ENCODE data around the gene PIK3AP1.
A peak's percentile ranks its signal among the peaks of the same experiment; 100 is the strongest.

Gene PIK3AP1

DNA sequence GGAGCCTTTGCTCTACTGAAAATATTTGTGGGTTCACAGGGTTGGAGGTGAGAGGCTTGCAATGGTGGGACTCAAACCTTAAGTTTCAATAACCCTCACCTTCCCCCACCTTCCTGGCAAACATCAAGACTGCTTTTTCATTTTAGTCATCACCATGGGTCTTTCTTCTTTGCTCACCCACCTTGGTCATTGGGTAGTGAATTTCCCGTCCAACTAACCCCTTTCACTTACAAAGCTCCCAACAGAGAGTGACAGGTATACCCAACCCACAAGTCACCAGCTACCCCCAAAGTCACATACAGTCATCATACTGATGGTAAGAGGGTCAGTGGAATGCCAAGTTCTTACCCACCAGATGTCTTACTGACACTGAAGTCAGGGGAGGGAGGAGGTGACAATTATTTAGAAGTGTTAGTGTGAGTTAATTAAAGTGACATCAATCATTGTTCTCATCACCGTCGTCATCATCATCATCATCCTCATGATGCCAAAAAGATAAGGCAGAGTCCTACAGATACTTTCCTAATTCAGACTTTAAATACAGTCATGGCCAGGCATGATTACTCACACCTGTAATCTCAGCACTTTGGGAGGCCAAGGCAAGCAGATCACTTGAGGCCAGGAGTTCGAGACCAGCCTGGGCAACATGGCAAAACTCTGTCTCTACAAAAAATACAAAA lies 49.0 kb downstream of the PIK3AP1 start:
- DNase-seq, result no peak

DNA sequence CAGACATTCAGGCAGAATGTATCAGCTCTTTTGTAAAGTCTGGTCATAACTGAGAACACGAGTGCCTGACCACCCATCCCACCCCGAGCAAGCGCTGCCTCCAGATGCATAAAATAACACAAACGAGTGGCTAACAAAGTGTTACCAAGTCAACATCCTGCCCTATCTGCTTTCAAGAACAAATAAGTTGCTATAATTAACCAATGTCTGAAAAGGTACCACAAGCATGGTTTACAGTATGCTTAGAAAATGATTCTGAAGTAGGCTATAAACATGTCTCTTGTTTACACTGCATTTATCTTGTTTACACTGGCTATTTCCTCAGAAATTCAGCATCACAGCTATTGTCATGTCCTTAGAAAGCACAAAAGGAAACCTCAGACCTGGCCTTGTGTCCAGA lies 49.5 kb downstream of the PIK3AP1 start:
- peak; percentile 87 for DNase-seq

DNA sequence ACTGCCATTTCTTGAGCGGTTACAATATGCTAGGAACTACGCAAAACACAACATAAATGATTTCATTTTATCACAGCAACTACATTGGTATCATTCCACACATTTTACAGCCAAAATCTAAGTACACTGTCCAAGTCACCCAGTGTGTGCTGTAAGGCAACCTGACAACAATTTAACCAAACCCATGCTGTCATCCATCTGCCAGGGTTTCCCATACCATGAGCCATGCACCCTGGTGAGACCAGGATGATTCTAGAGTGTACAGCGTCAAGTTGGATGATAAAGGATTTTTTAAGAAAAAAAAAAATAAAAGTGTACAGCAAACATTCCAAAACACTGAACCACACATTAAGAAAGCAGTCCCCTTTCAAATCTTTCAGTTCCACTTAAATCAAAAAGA lies 52.9 kb downstream of the PIK3AP1 start:
- no peak for DNase-seq

DNA sequence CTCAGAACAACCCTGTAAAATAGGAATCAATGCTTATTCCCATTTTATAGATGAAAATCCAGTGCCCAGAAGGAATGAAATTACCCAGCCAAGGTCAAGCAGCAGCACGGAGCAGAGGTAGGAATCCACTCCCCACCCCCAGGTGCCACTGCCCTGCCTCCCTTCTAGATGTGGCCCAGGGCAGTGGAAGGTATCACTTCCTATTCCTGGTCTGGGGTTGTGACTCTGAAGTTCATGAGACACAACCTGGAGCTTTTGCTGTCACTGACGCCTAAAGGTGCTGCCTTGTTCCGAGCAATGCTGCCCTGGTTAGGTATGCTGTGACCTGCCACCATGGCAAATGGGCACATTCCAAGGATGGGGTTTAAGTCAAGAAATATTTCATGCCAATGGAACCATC lies 53.6 kb downstream of the PIK3AP1 start:
- DNase-seq, result no peak

DNA sequence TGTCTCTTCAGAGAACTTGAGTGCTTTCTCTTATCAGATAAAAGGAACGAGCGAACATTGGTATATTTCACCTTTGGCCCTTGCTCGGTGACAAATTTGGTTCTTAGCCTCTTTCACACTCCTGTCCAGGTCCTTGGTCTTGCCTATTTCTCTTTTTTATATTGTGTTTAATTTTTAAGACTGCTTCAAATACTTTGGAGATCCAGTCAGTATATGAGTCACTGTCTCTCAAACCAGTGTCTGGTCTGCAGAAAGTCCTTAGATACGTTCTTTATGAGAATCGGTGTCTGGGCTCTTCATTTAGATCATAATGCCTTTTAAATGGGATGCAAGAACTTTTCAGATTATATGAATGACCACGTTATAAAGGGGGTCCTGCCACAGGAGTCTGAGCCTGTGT lies 55.0 kb downstream of the PIK3AP1 start:
- no peak for DNase-seq

DNA sequence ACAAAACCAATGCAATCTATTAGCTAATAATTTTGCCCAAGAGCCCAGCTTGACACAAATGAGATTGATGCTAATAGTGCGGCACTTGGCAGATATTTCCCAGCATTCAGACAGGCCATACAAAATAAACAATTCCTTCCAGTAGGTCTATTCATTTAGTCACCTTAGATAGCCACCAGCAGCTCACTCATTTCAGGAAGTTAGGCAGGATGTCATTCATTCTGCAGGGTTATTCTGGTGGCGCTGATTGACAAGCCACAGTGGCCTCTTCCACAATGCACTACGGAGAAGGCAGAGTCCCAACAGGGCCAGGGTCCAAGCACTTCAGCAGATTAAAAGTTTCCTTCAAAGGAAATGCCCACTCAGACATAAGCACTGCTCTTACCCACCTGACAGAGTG lies 55.8 kb downstream of the PIK3AP1 start:
- no peak for DNase-seq

DNA sequence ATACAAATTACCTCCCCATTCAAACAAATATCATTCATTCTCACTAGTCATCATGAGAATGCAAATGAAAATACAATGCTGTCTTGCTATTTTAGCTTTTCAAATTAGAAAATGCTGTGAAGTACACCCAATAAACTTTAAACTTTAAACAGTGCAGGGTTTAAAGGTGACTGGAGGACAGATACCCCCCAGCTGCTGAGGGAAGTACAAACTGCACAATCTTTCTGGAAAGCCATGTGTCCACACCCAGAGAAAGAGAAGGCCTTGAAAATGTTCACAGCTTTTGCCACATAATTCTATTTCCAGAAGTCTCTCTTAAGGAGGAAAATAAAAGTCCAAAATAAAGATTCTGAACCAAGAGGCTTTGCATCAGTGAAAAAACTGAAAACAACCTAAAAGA lies 56.5 kb downstream of the PIK3AP1 start:
- DNase-seq, result no peak

DNA sequence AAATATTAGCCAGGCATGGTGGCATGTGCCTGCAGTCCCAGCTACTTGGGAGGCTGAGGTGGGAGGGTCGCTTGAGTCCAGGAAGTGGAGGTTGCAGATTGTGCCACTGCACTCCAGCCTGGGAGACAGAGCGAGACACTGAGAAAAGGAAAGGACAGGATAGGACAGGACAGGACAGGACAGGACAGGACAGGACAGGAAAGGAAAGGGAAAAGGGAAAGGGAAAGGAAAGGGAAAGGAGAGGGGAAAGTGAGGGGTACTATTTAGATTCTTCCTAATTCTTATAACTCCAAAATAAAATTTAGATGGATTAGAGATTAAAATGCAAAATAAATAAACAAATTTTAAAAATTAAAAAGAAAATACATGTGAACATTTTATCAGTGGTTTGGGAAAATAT lies 58.7 kb downstream of the PIK3AP1 start:
- no peak for DNase-seq

DNA sequence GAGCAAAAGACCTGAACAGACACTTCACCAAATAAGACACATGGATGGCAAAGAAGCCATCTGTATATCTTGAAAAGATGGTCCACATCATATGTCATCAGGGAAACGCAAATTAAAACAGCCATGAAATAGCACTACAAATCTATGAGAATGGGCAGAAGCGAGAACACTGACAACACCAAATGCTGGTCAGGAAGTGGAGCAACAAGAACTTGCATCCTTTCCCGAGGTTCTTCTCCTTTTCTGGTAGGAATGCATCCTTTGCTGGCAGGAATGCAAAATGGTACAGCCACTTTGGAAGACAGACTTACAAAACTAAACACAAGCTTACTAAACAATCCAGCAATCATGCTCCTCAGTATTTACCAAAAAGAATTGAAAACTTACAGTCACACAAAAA lies 60.0 kb downstream of the PIK3AP1 start:
- no peak for DNase-seq

DNA sequence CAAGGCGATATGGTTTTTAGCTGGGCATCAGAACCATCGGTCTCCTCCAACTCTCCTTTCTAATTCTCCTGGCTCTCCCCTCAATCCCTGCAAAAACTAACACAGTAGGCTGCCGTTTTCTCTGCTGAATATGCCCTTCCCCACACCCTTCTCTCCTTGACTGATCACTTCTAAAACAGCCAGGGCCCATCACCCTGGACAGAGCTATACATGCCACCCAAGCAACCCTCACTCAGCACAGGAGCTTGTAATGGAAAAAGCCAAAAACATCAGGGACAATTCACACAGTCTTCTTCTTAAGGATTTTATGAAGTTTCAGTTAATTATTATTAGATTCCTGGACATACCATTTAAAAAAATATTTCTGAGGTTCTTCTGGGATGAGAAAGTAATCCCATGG lies 61.5 kb downstream of the PIK3AP1 start:
- DNase-seq, result no peak

DNA sequence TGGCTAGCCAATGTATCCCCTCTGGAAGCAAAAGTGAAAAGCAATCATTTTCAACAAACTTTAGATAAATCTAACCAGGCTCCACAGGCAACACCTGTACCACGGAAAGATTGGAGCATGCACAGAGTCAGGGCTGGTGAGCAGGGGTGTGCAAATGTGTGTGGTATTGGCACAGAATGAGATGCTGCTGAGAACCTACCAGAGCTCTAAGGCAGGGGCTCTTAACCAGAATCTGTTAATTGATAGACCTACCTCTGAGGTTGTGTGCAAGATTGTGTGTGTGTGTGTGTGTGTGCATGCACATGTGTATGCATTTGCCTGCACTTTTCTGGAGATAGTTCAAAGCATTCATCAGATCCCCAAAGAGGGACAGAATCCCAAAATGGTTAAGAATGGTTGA lies 62.9 kb downstream of the PIK3AP1 start:
- DNase-seq, result no peak

DNA sequence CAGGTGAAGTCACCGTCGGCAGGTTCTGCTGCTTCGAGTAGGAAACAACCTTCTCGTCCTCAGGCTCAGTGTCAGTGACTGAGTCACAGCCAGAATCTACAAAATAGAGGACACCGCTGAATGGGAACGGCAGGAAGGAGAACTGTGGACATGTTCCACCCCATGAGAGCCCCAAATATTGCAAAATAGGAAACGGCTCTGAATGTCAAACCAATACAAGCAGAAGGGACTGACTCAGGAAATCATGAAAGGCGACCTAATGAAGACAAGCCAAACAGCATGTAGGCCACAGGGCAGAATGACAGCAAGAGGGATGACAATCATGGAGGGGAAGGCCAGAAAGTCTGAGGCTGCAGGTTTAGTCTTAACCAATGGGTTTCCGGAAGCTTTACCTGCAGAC lies 63.5 kb downstream of the PIK3AP1 start:
- no peak for DNase-seq

DNA sequence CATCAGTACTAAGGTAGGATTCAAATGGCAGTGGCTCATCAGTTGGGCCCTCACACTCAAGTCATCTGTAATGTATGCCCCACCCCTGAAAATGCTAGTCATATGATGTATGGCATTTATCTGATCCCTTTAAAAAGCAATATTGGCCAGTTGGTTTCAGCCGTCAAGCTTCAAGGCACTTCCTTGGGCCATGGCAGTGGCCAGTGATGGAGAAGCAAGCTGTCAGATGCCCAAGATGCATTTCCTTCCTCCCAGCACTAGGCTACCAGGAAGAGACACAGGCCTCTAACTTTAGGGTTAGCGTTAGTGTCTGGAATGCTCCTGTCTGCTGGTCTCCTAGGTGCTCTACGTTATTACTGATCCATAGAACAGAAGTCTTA lies 64.1 kb downstream of the PIK3AP1 start:
- DNase-seq, result no peak

DNA sequence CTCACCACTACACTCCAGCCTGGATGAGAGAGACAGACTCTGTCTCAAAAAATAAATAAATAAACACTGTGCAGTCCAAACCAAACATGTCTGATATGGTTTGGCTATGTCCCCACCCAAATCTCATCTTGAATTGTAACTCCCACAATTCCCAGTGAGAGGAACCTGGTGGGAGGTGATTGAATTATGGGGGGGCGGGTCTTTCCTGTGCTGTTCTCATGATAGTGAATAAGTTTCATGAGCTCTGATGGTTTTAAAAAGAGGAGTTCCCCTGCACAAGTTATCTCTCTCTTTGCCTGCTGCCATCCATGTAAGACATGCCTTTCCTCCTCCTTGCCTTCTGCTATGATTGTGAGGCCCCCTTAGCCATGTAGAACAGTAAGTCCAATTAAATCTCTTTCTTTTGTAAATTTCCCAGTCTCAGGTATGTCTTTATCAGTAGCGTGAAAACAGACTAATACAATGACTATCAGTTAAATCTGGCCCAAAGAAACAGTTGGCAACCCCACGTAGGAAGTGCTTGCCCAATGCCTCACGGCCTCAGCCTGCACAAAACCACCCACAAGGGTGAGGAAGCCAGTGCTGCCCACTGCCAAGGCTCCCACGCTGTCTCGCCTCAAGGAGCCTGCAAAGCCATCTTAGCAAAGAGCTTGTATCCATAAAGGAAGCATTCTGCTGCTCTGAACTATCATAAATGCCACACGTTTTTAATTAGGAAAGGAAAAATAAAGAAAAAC lies 64.7 kb downstream of the PIK3AP1 start:
- no peak for DNase-seq

DNA sequence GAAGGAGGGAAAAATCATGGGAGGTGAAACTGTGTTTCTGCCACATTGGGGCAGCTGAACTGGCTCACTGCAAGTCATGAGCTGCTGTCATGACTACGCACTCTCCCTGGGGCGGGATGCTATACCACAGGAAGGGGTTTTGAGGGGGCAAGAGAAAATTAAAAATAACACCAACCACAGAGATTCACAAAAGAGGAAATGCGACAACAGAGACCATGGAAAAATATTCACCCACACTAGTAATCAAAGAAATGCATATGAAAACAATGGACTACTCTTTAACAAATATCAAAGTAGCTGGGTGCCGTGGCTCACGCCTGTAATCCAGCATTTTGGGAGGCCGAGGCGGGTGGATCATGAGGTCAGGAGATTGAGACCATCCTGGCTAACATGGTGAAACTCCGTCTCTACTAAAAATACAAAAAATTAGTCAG lies 68.3 kb downstream of the PIK3AP1 start:
- no peak for DNase-seq

DNA sequence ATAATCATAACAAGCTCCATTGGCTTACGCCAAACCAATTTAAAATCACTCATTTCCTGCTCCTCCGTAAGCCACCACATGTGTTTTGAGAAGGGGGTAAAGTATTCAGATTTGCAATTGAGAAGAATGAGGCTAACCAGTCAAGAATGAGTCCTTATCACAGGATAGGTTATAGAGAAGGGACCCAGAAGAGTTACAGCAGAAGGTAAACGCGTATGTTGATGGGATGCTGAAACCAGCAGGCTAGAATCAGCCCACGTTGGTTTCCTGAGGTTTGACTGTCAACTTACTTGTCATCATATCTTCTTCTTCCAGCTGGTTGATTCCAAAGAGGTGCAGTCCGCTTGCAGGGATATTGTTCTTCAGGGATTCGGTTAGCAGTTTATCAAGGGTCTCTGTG lies 69.4 kb downstream of the PIK3AP1 start:
- no peak for DNase-seq

DNA sequence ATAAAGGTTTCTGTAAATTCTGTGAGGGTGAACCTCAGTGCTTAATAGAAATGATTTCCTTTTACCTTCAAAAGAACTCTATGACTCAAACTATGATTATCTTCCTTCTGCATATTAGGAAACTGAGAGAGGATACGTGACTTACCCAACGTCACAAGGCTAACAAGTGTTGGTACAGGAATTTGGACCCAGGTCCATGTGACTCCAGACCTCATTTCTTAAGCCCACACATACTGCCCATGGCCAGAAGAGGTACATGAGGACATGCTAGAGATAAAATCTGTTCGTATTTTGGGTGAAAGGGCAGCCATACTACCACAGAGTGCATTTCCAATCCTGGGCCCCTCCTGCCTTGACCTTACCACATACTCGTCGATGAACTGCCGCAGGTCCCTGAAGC lies 72.0 kb downstream of the PIK3AP1 start:
- no peak for DNase-seq

DNA sequence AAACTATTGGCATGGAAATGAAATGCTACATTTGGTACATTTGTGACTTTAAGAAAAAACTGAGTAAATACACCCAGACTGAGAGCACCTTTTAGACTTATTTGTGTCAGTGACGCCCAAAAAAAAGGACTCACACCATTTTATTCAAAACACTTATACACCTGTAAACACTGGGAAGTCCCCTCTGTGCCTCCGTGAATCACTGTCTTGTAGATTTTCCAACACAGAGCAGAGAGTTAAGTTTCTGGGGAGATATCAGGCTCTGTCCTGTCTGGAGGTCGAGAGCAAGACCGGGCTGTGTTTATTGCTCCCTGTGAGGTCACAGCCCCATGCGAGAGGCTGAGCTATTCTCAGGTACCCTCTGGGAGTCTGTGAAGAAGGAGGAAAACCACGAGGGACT lies 72.8 kb downstream of the PIK3AP1 start:
- DNase-seq, result no peak

DNA sequence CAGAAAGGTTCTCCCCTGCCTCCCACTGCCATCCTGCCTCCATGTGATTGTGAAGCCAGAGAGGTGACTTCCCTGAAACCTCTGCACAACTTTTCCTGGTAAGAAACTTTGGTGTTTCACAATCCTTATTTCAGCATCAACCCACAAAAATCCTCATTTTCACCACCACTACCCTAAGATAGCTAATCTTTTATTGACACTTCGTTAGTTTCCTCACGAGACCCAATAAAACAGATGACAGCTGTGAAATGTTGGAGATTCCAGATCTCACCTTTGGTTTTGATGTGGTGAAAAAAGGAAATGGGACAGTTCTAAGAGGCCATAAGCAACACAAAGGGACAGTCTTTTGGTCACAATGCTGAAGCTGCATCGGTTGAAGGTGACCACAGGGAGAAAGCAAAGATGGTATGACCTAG lies 73.6 kb downstream of the PIK3AP1 start:
- no peak for DNase-seq

DNA sequence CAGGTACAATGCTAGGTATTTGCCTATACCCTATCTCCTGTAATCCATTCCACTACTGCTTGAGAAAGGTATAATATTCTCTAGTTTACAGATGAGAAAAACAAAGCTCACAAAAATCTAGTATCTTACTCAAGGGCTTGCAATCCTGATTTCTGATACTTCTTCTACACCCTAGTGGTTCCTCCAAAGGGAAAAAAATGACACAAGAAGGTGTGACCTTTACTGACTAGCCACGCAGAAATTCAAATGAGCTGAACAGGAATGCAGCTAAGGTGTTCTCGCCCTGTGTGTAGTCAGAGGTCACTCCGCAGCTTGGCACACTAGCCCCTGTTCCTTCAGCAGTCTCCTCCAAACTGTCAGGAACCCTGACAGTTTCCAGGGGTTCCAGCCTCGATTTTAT lies 74.0 kb downstream of the PIK3AP1 start:
- no peak for DNase-seq

DNA sequence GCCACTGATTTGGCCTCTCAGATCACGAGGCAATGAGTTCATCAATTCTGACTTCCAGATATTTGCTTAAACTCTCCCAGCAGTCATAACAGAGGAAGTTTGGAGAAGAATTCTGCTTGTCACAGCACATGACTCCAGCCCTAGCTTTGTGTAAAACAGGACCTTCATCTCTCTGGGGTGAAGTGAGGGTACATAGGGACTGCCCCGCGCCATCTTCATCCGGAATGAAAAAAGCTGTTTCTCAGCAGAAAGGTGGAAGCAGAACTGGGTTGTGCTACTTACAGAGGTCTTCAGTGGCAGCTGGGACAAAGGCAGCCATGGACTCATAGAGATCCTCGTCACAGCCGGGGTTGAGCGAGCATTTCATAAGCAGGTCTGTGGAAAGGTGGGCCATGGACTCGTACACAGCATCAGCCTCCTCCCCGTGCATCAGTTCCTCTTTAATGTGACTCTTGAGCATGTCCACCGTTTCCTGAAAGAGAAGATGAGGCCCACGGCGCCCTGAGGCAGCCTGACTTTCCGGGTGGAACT lies 75.1 kb downstream of the PIK3AP1 start:
- DNase-seq, result no peak

DNA sequence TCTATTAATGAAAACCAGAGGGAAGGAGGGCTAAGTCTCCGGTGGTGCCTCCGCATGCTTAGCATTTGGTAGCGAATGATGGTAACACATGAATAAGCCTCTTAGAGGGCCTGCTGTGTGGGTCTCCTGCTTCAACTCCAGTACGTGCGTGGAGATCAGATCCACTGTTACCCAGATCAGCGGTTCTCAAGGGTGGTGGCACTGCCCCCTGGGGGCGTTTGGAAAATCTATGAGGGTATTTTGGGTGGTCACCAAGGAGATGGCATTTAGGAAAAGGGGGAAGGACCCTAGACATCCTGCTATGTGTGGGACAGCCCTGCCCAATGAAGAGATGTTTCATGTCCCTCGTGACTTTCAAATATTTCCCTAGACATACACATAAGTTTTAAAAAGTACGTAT lies 76.4 kb downstream of the PIK3AP1 start:
- no peak for DNase-seq

DNA sequence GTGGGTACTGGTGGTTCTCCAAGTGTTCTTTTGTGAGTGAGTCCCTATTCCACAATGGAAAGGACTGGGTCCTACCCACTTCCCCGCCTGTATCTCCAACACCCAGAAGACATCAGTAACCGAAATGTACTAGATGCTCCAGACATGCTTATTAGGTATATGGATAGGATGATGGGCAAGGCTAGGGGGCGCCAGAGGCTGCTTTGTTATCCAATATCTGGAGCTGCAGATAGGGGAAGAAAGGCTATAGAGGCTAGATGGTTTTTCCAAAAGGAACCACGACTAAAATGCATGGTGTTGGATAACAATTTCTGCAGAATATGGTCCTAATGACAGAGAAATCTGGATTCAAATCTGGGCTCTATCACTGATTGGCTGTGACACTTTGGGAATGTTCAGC lies 77.3 kb downstream of the PIK3AP1 start:
- peak; percentile 58 for DNase-seq

DNA sequence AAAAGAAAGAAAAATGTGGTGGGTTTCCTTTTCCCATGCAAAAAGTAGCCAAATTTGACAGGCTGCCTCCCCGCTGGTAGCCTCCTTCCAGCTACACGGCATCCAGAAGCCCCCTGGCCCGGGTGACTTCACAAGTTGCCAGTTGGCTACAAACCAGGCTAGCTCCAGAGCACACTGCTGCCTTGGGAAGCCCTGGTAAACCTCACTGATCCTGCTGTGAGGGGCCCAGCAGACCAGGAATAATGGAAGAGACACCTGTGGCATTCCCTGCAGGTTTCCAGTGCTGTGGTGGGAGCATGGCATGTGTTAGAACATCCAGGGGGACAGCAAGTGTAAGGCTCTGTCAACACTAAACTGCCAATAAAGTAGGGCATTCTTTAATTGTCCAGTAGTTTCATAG lies 77.8 kb downstream of the PIK3AP1 start:
- DNase-seq, result no peak

Data from NCI-H345 (cell line).